Ishikawa (cell line): ENCODE results near the gene SMC6.

Experiments
- CEBPB ChIP-seq: IDR thresholded peaks from 2 replicates; pipeline ENCODE4 v1.6.1; 2012
- CREB1 ChIP-seq: IDR thresholded peaks from 2 replicates; pipeline ENCODE4 v1.6.1; 2012; ENCODE audit warnings: low read depth
- EGR1 ChIP-seq: IDR thresholded peaks from 2 replicates; pipeline ENCODE4 v1.6.1; 2012
- EP300 ChIP-seq: IDR thresholded peaks from 2 replicates; pipeline ENCODE4 v1.6.1; 2012; ENCODE audit warnings: borderline replicate concordance
- FOXM1 ChIP-seq: IDR thresholded peaks from 2 replicates; pipeline ENCODE4 v1.6.1; 2012; ENCODE audit warnings: low read depth, borderline replicate concordance
- RAD21 ChIP-seq: IDR thresholded peaks from 2 replicates; pipeline ENCODE4 v1.6.1; 2012; ENCODE audit warnings: low read depth
- TAF1 ChIP-seq: IDR thresholded peaks from 2 replicates; pipeline ENCODE4 v1.6.1; 2012; ENCODE audit warnings: low read depth, mild to moderate bottlenecking
- TCF12 ChIP-seq: IDR thresholded peaks from 2 replicates; pipeline ENCODE4 v1.6.1; 2012; ENCODE audit warnings: low read depth
- TEAD4 ChIP-seq: IDR thresholded peaks from 2 replicates; pipeline ENCODE4 v1.6.1; 2012
- YY1 ChIP-seq: IDR thresholded peaks from 2 replicates; pipeline ENCODE4 v1.6.1; 2012; ENCODE audit warnings: low read depth
- TF ChIP-seq, protein P1 (sequence below): IDR thresholded peaks from 2 replicates; pipeline ENCODE4 v1.6.1; 2012; ENCODE audit warnings: low read depth, mild to moderate bottlenecking
- TF ChIP-seq, protein P2 (sequence below): IDR thresholded peaks from 2 replicates; pipeline ENCODE4 v1.6.1; 2012

- TF ChIP-seq EP300 (no peak), EGR1 (no peak), RAD21 (no peak), CEBPB (no peak), CREB1 (no peak), TCF12 (no peak), YY1 (no peak), TAF1 (no peak), TEAD4 (no peak), FOXM1 (no peak)
- TF ChIP-seq, protein P1, sequence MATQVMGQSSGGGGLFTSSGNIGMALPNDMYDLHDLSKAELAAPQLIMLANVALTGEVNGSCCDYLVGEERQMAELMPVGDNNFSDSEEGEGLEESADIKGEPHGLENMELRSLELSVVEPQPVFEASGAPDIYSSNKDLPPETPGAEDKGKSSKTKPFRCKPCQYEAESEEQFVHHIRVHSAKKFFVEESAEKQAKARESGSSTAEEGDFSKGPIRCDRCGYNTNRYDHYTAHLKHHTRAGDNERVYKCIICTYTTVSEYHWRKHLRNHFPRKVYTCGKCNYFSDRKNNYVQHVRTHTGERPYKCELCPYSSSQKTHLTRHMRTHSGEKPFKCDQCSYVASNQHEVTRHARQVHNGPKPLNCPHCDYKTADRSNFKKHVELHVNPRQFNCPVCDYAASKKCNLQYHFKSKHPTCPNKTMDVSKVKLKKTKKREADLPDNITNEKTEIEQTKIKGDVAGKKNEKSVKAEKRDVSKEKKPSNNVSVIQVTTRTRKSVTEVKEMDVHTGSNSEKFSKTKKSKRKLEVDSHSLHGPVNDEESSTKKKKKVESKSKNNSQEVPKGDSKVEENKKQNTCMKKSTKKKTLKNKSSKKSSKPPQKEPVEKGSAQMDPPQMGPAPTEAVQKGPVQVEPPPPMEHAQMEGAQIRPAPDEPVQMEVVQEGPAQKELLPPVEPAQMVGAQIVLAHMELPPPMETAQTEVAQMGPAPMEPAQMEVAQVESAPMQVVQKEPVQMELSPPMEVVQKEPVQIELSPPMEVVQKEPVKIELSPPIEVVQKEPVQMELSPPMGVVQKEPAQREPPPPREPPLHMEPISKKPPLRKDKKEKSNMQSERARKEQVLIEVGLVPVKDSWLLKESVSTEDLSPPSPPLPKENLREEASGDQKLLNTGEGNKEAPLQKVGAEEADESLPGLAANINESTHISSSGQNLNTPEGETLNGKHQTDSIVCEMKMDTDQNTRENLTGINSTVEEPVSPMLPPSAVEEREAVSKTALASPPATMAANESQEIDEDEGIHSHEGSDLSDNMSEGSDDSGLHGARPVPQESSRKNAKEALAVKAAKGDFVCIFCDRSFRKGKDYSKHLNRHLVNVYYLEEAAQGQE = no peak
- TF ChIP-seq, protein P2, sequence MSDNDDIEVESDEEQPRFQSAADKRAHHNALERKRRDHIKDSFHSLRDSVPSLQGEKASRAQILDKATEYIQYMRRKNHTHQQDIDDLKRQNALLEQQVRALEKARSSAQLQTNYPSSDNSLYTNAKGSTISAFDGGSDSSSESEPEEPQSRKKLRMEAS = no peak
These were observed 46.8 kb downstream of the SMC6 start for GRCh38 chr2:17706845-17707244.
